A549 treated with dexamethasone at 1 μM for 4 hours (cell line): Measurements from ENCODE around the gene TUBB8B. TPM values are rescaled to one million over a fixed set of nuclear protein-coding genes. Genes with fewer than 3 reads are reported as not detected.

Experiments used
- total RNA-seq: library from RNA; stranded (reverse); fragments of 200-300 nt; extraction: Qiagen RNA extraction; gene quantifications from 5 replicates; pipeline ENCODE4 v1.2.3, GENCODE V29; 2022

The TUBB8B gene
- 0.12 TPM in 1 of 5 replicates, not detected in the others for total RNA-seq

GRCh38 chr18:49176-49665 is at the start of gene TUBB8B:
TSS of gene TUBB8B (minus strand) at chr18:49615. CDS start at chr18:49557, 58 bp downstream.

Other genes with a start within 250 kb of the TUBB8B start
- gene USP14, start 108.9 kb upstream of the TUBB8B start, total RNA-seq: 55.2 to 67.2 TPM (median 66.2 TPM) in 5 replicates
- gene THOC1, start 218.4 kb upstream of the TUBB8B start, total RNA-seq: 17.6 to 20.0 TPM (median 18.7 TPM) in 5 replicates